Keratinocyte (primary cell): Measurements from ENCODE around the gene ITGA11. TPM values are rescaled to one million over a fixed set of nuclear protein-coding genes. Genes with fewer than 3 reads are reported as not detected.

Experiments used
- DNase-seq: peaks from one replicate; pipeline ENCODE4 v3.0.0-alpha.2; 2011; ENCODE audit warnings: low read depth, missing footprints, low spot score
- FAIRE-seq: peaks from 2 replicates; lab custom pipeline; 2011; peaks lifted over from hg19 to GRCh38; lab: Jason Lieb, UNC
- H2AFZ ChIP-seq: 2 replicates; pipeline ENCODE4 v1.6.0; 2012; ENCODE audit warnings: low read length, control low read depth, inconsistent platforms; ENCODE audit not compliant: control insufficient read depth
- H3K27ac ChIP-seq: 2 replicates; pipeline ENCODE4 v1.5.1; 2011; ENCODE audit warnings: low read length; ENCODE audit not compliant: control insufficient read depth, insufficient read depth
- H3K27me3 ChIP-seq: 3 replicates; pipeline ENCODE4 v1.6.0; 2011; ENCODE audit warnings: low read length; ENCODE audit not compliant: control insufficient read depth, insufficient read depth; ENCODE audit errors: extremely low read depth
- H3K36me3 ChIP-seq, 2 experiments: 2 replicates in 1 of 2; 3 replicates in 1 of 2; pipeline ENCODE4 v1.5.1; 2011; ENCODE audit warnings: low read length in 2 of 2, mild to moderate bottlenecking in 1 of 2; ENCODE audit not compliant: control insufficient read depth in 2 of 2, insufficient read depth in 2 of 2; ENCODE audit errors: extremely low read depth in 1 of 2
- H3K4me1 ChIP-seq: 3 replicates; pipeline ENCODE4 v1.5.1; 2011; ENCODE audit warnings: low read length; ENCODE audit not compliant: control insufficient read depth, insufficient read depth; ENCODE audit errors: extremely low read depth
- H3K4me2 ChIP-seq: 3 replicates; pipeline ENCODE4 v1.6.0; 2011; ENCODE audit warnings: low read depth, low read length; ENCODE audit not compliant: control insufficient read depth, insufficient read depth; ENCODE audit errors: extremely low read depth
- H3K4me3 ChIP-seq, 3 experiments: fragments of 200-600 bp in 1 of 3; sonication (generic) in 1 of 3; 2 replicates in 2 of 3; 3 replicates in 1 of 3; pipeline ENCODE4 v1.5.1; 2011 to 2016; ENCODE audit warnings: low read length in 3 of 3, mild to moderate bottlenecking in 3 of 3, control low read depth in 2 of 3, inconsistent platforms in 1 of 3, low read depth in 1 of 3, mixed read lengths in 1 of 3, mixed run types in 1 of 3, moderate library complexity in 1 of 3; ENCODE audit not compliant: control insufficient read depth in 2 of 3, insufficient read depth in 2 of 3; ENCODE audit errors: extremely low read depth in 1 of 3
- H3K79me2 ChIP-seq: 2 replicates; pipeline ENCODE4 v1.6.0; 2012; ENCODE audit warnings: low read length; ENCODE audit not compliant: control insufficient read depth, insufficient read depth
- H3K9ac ChIP-seq: 3 replicates; pipeline ENCODE4 v1.6.0; 2011; ENCODE audit warnings: low read length; ENCODE audit not compliant: control insufficient read depth, insufficient read depth; ENCODE audit errors: extremely low read depth
- H3K9me1 ChIP-seq: 3 replicates; pipeline ENCODE4 v1.6.0; 2011; ENCODE audit warnings: low read length; ENCODE audit not compliant: control insufficient read depth, insufficient read depth; ENCODE audit errors: extremely low read depth
- H3K9me3 ChIP-seq: 2 replicates; pipeline ENCODE4 v1.5.1; 2012; ENCODE audit warnings: low read depth, low read length; ENCODE audit not compliant: control insufficient read depth
- H4K20me1 ChIP-seq: 3 replicates; pipeline ENCODE4 v1.6.0; 2011; ENCODE audit warnings: low read length; ENCODE audit not compliant: control insufficient read depth, insufficient read depth; ENCODE audit errors: extremely low read depth
- CTCF ChIP-seq, 3 experiments: IDR thresholded peaks in 1 of 3; conservative IDR thresholded peaks in 1 of 3; optimal IDR thresholded peaks in 1 of 3; 2 replicates in 2 of 3; 3 replicates in 1 of 3; pipeline versions ENCODE3 to v1.5.1; 2011; ENCODE audit warnings: low read length in 3 of 3, mild to moderate bottlenecking in 3 of 3, moderate library complexity in 2 of 3, control low read depth in 1 of 3, inconsistent platforms in 1 of 3; ENCODE audit not compliant: insufficient read depth in 2 of 3; ENCODE audit errors: extremely low read depth in 1 of 3
- EZH2 ChIP-seq: IDR thresholded peaks from one replicate; pipeline ENCODE4 v1.6.1; 2012; ENCODE audit warnings: inconsistent platforms, mild to moderate bottlenecking, low read length, moderate library complexity
- dilution Hi-C: fragments of 300-500 bp; cut with MboI; formaldehyde crosslinking; loops from one replicate; pipeline ENCODE4 v1.7.0; 2020; ENCODE audit warnings: low sequenced_read_pairs; ENCODE audit not compliant: extremely low pct_ligation_motif_present
- polyA plus RNA-seq, 5 experiments: library from polyadenylated mRNA; depleted of rRNA in 3 of 5; stranded (reverse) in 3 of 5; stranded (forward) in 1 of 5; unstranded in 1 of 5; fragments of >200 nt; gene quantifications; 1 replicate in 1 of 5; 2 replicates in 3 of 5; 3 replicates in 1 of 5; pipeline versions ENCODE4 v1.2.1 to v1.2.3, GENCODE V29; 2011 to 2012; ENCODE audit warnings: missing spikeins in 2 of 5, low read depth in 1 of 5, low replicate concordance in 1 of 5

The ITGA11 gene
- polyA plus RNA-seq, 1 donor (not counting 4 experiments of a cell fraction or from before 2014, with no cell fraction given) = not detected

- dilution Hi-C loops = no loop called here
- Histone ChIP-seq H3K36me3 (no peaks in the 10 kb centered on the region), H3K79me2 (no peaks in the 10 kb centered on the region), H3K27me3 (peaks cover 10% of the 10 kb centered on the region), H3K9ac (no peak overlapping the region), H3K27ac (no peak overlapping the region), H3K4me2 (no peak overlapping the region), H2AFZ (no peak overlapping the region), H3K4me1 (no peaks in the 10 kb centered on the region), H3K4me3 (no peak overlapping the region), H3K9me1 (no peaks in the 10 kb centered on the region), H4K20me1 (no peaks in the 10 kb centered on the region), H3K9me3 (no peaks in the 10 kb centered on the region)
- FAIRE-seq (no peak), DNase-seq (no peak)
- TF ChIP-seq CTCF (optimal IDR thresholded peaks at IDR 0.05 in 1 of 3, IDR thresholded peaks at IDR 0.05 in 1 of 3, conservative IDR thresholded peaks at IDR 0.05 in 1 of 3; ENCODE audit: extremely low read depth in 1 of 3, insufficient read depth in 2 of 3, low read length in 3 of 3) = no peak
- no peak for TF ChIP-seq EZH2
Observed at GRCh38 chr15:68318931-68319909, 112.7 kb downstream of the ITGA11 start.

GRCh38 chr15:68318008-68318835 lies 113.7 kb downstream of the ITGA11 start:
- no peak overlapping the region for H3K4me3 ChIP-seq
- no peaks in the 10 kb centered on the region for H3K79me2 ChIP-seq
- H3K4me2 ChIP-seq = no peak overlapping the region
- H3K27ac ChIP-seq = no peak overlapping the region
- H3K27me3 ChIP-seq = peaks cover 18% of the 10 kb centered on the region
- H3K9ac ChIP-seq = no peak overlapping the region
- no peak for TF ChIP-seq EZH2
- TF ChIP-seq CTCF (optimal IDR thresholded peaks at IDR 0.05 in 1 of 3, IDR thresholded peaks at IDR 0.05 in 1 of 3, conservative IDR thresholded peaks at IDR 0.05 in 1 of 3; ENCODE audit: extremely low read depth in 1 of 3, insufficient read depth in 2 of 3, low read length in 3 of 3) = no peak
- dilution Hi-C loops = no loop called here
- H2AFZ ChIP-seq = no peak overlapping the region
- H3K9me1 ChIP-seq = no peaks in the 10 kb centered on the region
- FAIRE-seq (no peak), DNase-seq (no peak)
- no peaks in the 10 kb centered on the region for H4K20me1 ChIP-seq
- no peaks in the 10 kb centered on the region for H3K9me3 ChIP-seq
- H3K36me3 ChIP-seq = no peaks in the 10 kb centered on the region
- no peaks in the 10 kb centered on the region for H3K4me1 ChIP-seq
